ENCODE results near the gene TCF25. TPM values are rescaled to one million over a fixed set of nuclear protein-coding genes. Genes with fewer than 3 reads are reported as not detected.
"Not testable (repeated sequence)": the region's sequence is repeated elsewhere in the genome, so short reads cannot be mapped to it uniquely, and the experiment has no call there.

TCF25 gene
- total RNA-seq, 8 experiments from 2014 or later = 94.7 to 213 (median 143) TPM

DNA sequence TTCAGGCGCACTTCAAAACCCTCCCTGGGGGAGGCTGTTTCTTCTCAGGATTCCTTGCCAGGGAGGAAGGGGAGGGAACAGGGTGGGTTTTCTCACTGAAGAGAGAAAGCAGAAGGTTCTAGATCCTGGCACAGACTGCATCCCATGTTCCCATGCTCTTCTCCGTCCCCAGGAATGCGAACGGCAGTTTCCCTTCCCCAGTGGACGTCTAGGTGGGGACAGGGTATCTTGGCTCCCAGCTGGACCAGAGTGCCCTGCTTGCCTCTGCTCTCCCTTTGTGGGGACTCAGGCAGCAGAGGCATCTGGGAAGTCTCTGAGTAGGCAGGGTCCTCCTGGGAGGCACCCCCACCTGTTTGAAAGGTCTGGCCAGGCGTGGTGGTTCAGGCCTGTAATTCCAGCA, 3.0 kb upstream of the TCF25 start:
- Histone ChIP-seq H3K4me1 (replicated peaks in 1 of 2) (peaks cover 11 to 13% of the 10 kb centered on the region in 2 donors), H3K4me3 (no peak overlapping the region), H3K27ac (no peak overlapping the region)
- in situ Hi-C loops (cut with MboI; ENCODE audit: low pct_unique_long_range_greater_than_20kb in 2 of 9, low sequenced_read_pairs in 9 of 9, unreplicated experiment in 9 of 9) = no loop called here
- 92 to 100% (median 100%) methylated on average over 1 to 2 of the region's 6 CpGs; no CpG with 5 or more reads in 7 of the 10 experiments for WGBS, 10 experiments
- no peak for ATAC-seq (replicated peaks in 6 of 8)

DNA sequence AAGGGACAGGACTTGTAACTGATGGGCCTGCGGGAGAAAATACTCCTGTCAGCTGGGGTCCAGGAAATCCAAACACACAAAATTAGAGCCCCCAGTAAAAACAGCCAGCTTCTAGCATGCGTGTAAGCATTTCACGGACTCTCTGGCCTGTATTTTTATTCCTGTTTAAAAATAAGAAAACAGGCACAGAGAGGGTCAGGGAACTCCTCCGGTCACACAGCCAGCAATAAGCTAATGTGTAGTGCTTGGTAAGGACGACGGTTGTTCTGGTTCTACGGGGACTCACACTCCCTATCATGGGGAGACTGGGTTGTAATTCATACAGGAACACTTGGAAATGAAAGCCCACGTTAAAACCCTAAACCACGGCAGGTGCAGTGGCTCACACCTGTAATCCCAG, 1.5 kb upstream of the TCF25 start:
- in situ Hi-C loops (cut with MboI; ENCODE audit: low pct_unique_long_range_greater_than_20kb in 2 of 9, low sequenced_read_pairs in 9 of 9, unreplicated experiment in 9 of 9) = no loop called here
- Histone ChIP-seq H3K27ac (no peak overlapping the region), H3K4me1 (replicated peaks in 1 of 2) (peaks cover 11 to 13% of the 10 kb centered on the region in 2 donors), H3K4me3 (no peak overlapping the region)
- no peak for ATAC-seq (replicated peaks in 6 of 8)
- WGBS, 10 experiments = 87 to 100% (median 97%) methylated on average over 2 to 8 of the region's 9 CpGs; no CpG with 5 or more reads in 6 of the 10 experiments

DNA sequence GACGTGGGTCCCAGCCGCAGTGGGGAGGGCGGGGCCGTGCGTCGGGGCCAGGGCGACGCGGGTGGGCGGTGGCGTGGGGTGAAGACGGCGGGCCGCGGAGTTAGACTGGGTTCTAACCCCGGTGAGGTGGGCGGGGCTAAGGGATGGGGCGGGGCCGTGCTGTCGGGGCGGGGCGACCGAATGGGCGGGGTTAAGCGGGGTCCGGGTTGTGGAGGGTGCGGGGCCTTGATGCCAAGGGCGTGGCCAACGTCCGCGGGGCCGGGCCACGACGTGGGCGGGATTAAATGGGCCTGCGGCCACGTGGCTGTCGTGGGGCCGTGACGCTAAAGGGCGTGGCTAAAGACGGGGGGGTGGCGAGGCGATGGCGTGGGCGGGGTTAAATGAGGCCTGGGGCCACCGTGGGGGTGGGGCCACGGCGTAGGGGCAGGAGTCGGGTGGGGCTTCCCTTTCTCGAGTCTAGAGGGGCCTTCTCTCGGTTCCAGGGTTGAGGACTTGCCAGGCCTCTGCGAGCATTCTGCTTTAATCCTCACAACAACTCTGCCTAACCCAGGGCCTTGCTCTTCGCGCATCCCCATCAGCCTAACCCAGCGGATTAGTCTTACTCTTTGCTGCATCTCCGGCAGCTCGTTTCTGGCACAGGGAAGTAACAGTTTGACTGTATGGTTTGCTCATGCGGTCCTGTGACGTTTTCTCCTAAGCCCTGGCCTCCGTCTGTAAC, 739 bp downstream of the TCF25 start:
- in situ Hi-C loops (cut with MboI; ENCODE audit: low pct_unique_long_range_greater_than_20kb in 2 of 9, low sequenced_read_pairs in 9 of 9, unreplicated experiment in 9 of 9) = no loop called here
- H3K4me1 ChIP-seq (replicated peaks in 1 of 2) = peaks cover 11 to 13% of the 10 kb centered on the region in 2 donors

DNA sequence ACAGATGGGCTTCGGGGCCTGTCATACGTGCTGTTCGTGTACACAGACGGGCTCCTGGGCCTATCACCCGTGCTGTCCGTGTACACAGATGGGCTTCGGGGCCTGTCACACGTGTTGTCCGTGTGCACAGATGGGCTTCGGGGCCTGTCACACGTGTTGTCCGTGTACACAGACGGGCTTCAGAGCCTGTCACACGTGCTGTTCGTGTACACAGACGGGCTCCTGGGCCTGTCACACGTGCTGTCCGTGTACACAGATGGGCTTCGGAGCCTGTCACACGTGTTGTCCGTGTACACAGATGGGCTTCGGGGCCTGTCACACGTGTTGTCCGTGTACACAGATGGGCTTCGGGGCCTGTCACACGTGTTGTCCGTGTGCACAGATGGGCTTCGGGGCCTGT, 5.7 kb downstream of the TCF25 start:
- in situ Hi-C loops (cut with MboI; ENCODE audit: low pct_unique_long_range_greater_than_20kb in 2 of 9, low sequenced_read_pairs in 9 of 9, unreplicated experiment in 9 of 9); H3K4me3 ChIP-seq; H3K4me1 ChIP-seq (replicated peaks in 1 of 2); ATAC-seq (replicated peaks in 6 of 8); H3K27ac ChIP-seq: not testable (repeated sequence)
- WGBS, 10 experiments = 83 to 100% (median 98%) methylated on average over 5 to 8 of the region's 28 CpGs; no CpG with 5 or more reads in 6 of the 10 experiments

More for the DNA sequence above, 739 bp downstream of the TCF25 start:
- peak; percentile 72 to 88 (median 84) for ATAC-seq (replicated peaks in 6 of 8)
- peak overlapping the region; percentile 99 for H3K27ac ChIP-seq
- peak overlapping the region; percentile 85 to 99 (median 92) for H3K4me3 ChIP-seq
- 0 to 80% (median 33%) methylated on average over 1 to 6 of the region's 61 CpGs; no CpG with 5 or more reads in 2 of the 10 experiments for WGBS, 10 experiments

DNA sequence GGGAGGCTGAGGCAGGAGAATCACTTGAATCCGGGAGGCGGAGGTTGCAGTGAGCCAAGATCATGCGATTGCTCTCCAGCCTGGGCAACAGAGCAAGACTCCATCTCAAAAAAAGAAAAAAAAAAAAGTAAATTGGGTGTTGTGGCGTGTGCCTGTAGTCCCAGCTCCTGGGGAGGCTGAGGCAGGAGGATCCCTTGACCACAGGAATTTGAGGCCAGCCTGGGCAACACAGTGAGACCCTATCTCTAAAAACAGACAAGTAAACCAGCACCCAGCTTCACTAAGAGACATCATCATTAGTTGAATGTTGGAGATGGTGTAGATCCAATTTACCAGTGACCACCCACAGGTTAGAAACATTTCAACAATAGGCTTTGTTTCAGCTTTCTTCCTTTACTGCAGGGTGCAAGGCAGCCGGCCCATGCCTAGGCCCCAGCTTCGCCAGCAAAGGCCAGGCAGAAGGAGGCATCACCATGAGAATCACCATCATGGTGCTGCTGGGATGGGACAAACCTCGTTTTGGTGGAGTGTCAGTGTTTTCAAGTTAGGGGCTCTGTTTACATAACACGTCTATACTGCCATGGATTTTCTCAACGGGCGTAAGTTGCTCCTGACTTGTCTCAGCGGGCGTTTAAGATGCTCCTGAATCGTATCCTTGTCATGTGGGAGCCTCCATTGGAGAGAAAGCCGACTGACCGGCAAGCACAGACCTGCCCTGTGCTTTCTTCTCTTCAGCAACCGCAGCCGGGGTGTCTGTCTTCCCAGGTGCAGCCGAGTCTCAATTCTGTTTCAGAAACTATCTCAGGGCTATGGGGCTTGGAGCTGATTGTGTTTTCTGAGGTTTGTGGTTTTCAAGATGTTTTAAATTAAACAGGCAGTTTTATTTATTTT, 7.3 kb downstream of the TCF25 start:
- in situ Hi-C loops (cut with MboI; ENCODE audit: low pct_unique_long_range_greater_than_20kb in 2 of 9, low sequenced_read_pairs in 9 of 9, unreplicated experiment in 9 of 9) = no loop called here
- H3K4me3 ChIP-seq = no peak overlapping the region
- no peak for ATAC-seq (replicated peaks in 6 of 8)
- H3K27ac ChIP-seq = no peak overlapping the region
- no peaks in the 10 kb centered on the region for H3K4me1 ChIP-seq (replicated peaks in 1 of 2)
- 80 to 100% (median 90%) methylated on average over 1 to 9 of the region's 18 CpGs; no CpG with 5 or more reads in 1 of the 10 experiments for WGBS, 10 experiments

DNA sequence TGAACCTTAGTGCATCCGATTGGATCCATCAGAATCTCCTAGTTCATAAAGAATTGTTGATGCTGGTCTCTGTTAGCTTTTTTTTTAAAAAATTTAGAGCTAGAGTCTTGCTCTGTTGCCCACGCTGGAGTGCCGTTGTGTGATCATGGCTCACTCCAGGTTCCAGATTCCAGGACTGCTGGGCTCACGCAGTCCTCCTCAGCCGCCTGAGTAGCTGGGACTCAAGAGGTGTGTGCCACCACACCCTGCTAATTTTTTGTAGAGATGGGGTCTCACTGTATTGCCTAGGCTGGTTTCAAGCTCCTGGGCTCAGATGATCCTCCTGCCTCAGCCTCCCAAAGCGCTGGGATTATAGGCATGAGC, 8.0 kb downstream of the TCF25 start:
- Histone ChIP-seq H3K27ac (no peak overlapping the region), H3K4me3 (no peak overlapping the region), H3K4me1 (replicated peaks in 1 of 2) (no peaks in the 10 kb centered on the region)
- in situ Hi-C loops (cut with MboI; ENCODE audit: low pct_unique_long_range_greater_than_20kb in 2 of 9, low sequenced_read_pairs in 9 of 9, unreplicated experiment in 9 of 9) = no loop called here
- no peak for ATAC-seq (replicated peaks in 6 of 8)
- WGBS, 10 experiments = 50 to 100% (median 91%) methylated on average over 1 to 5 of the region's 6 CpGs; no CpG with 5 or more reads in 4 of the 10 experiments

DNA sequence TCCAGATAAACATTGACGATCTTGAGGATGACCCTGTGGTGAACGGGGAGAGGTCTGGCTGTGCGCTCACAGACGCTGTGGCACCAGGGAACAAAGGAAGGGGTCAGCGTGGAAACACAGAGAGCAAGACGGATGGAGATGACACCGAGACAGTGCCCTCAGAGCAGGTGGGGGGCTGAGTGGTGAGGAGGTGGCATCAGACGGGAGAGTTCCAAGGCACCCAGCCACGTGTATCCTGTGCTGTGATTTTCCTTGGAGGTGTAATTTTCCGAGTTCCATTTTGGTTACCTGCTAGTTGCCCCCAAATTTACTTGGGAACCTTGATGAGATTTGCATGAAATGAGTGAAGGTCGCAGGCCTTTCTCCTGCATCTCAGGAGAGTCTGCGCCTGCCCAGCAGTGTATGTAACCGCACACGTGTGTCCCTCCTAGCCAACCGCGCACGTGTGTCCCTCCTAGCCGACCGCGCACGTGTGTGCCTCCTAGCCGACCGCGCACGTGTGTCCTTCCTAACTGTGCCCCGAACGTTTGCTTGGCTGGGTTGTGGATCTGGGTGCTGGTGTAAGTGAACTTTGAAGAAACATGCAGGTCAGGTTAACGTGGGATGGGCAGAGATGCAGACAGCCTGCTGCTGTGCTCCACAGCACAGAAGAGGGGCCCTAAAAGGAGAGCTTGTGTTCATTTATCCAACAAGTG, 10.1 kb downstream of the TCF25 start:
- ATAC-seq (replicated peaks in 6 of 8) = no peak
- Histone ChIP-seq H3K4me3 (no peak overlapping the region), H3K27ac (no peak overlapping the region), H3K4me1 (replicated peaks in 1 of 2) (no peaks in the 10 kb centered on the region)
- WGBS, 10 experiments = 83 to 100% (median 97%) methylated on average over 1 to 17 of the region's 28 CpGs; no CpG with 5 or more reads in 5 of the 10 experiments
- in situ Hi-C loops (cut with MboI; ENCODE audit: low pct_unique_long_range_greater_than_20kb in 2 of 9, low sequenced_read_pairs in 9 of 9, unreplicated experiment in 9 of 9) = no loop called here

DNA sequence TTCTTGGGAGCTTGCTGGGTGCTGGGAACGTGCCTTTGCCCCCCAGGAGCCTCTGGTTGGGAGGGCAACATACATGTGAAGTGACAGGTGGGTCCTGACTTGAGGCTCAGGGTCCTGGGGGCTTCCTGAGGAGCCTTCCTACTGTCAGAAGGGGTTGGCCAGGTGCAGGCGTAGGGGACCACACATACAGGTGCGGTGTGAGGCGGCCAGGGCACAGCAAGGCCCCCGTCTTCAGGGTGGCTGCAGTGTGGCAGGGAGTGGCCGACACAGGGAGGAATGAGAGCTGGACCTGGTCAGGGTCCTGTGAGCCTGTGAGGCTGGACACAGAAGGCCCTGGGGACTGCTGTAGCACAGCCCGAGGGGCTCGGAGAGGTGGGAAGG, 10.6 kb downstream of the TCF25 start:
- Histone ChIP-seq H3K27ac (no peak overlapping the region), H3K4me1 (replicated peaks in 1 of 2) (no peaks in the 10 kb centered on the region), H3K4me3 (no peak overlapping the region)
- ATAC-seq (replicated peaks in 6 of 8) = no peak
- in situ Hi-C loops (cut with MboI; ENCODE audit: low pct_unique_long_range_greater_than_20kb in 2 of 9, low sequenced_read_pairs in 9 of 9, unreplicated experiment in 9 of 9) = no loop called here
- 90 to 100% (median 100%) methylated on average over 1 to 2 of the region's 8 CpGs; no CpG with 5 or more reads in 3 of the 10 experiments for whole genome bisulfite sequencing, 10 experiments

DNA sequence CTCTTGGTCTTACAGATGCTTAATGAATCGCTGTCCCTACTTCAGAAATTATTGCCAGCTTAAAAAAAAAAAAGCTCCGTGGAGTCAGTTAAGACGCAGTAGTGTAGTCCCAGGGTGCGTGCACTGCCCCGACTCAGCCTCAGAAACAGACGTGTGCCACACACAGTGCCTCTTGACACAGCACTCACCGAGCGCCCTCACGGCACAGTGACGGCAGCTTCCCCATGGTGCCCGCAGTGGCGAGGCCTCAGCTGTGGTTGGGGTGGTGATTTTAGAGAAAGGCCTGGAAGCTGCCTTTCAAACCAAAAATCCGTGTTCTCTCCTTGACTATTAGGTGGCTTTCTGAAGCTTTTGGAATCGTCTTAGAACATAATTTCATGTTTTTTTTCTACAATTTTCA, 13.9 kb downstream of the TCF25 start:
- WGBS, 10 experiments = 98 to 100% (median 100%) methylated on average over 1 to 10 of the region's 14 CpGs; no CpG with 5 or more reads in 4 of the 10 experiments
- H3K4me1 ChIP-seq (replicated peaks in 1 of 2) = no peaks in the 10 kb centered on the region
- in situ Hi-C loops (cut with MboI; ENCODE audit: low pct_unique_long_range_greater_than_20kb in 2 of 9, low sequenced_read_pairs in 9 of 9, unreplicated experiment in 9 of 9) = no loop called here
- no peak overlapping the region for H3K27ac ChIP-seq
- ATAC-seq (replicated peaks in 6 of 8) = no peak
- H3K4me3 ChIP-seq = no peak overlapping the region

DNA sequence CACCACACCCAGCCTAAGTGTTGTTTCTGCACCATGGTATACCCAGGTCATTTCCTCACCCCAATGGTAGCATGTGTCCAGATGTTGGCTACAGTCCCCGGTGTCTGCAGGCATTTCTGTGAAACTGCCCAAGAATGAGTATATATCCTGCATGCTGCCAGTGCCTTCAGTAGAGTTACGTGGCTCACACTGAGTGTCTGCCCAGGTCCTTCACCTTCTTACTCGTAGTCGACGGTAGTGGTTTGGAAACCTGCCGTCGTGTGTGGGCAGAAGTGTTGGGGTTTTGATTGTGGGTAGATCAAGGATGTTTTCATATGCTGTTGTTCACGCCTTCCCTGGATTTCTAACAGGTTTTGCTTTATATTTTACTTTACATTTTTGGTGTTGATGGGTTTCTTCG, 16.8 kb downstream of the TCF25 start:
- H3K4me1 ChIP-seq (replicated peaks in 1 of 2) = no peaks in the 10 kb centered on the region
- 9 to 100% (median 89%) methylated on average over 1 to 8 of the region's 9 CpGs; no CpG with 5 or more reads in 2 of the 10 experiments for WGBS, 10 experiments
- no peak overlapping the region for H3K27ac ChIP-seq
- ATAC-seq (replicated peaks in 6 of 8) = no peak
- no peak overlapping the region for H3K4me3 ChIP-seq
- in situ Hi-C loops (cut with MboI; ENCODE audit: low pct_unique_long_range_greater_than_20kb in 2 of 9, low sequenced_read_pairs in 9 of 9, unreplicated experiment in 9 of 9) = no loop called here

DNA sequence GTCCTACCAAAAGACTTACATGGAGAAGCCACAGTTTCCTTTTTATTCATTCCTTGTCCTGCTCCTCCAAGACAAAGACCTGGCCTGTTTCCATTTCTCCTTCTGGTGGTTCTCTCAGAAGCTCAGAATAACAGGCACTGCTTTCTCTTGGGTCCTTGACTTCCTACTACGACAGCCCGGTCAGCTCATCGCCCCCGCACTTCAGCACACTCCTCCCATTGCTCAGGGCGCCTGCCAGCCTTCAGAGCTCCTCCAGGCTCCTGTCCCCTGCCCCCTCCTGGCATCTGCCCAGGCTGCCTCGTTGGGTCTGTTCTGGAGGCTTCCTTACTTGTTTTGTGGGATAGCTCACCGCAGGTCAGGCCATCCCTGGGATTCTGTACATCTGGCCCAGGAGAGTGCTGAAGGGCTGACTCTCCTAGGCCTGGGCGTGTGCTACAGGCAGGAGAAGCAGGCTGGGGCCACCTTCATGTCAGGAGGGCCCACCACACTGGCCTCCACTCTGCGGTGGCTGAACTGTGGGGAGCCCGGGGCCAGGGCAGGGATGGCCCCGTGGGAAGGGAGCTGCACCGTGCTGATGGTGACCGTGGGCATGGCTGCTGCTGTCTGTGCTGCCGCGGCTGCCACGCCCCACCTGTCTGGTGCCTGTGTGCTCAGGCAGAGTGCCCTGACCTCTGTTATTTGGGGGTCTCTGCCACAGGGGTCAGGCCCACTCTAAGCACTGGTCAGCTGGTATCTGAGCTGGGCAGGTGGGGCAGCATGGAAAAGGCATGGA, 17.7 kb downstream of the TCF25 start:
- peak in 3 of 8 experiments; percentile 12 to 24 (median 16) for ATAC-seq (replicated peaks in 6 of 8)
- WGBS, 10 experiments = 80 to 100% (median 94%) methylated on average over 1 to 7 of the region's 16 CpGs; no CpG with 5 or more reads in 4 of the 10 experiments
- H3K4me1 ChIP-seq (replicated peaks in 1 of 2) = no peaks in the 10 kb centered on the region
- H3K4me3 ChIP-seq = no peak overlapping the region
- in situ Hi-C loops (cut with MboI; ENCODE audit: low pct_unique_long_range_greater_than_20kb in 2 of 9, low sequenced_read_pairs in 9 of 9, unreplicated experiment in 9 of 9) = no loop called here
- no peak overlapping the region for H3K27ac ChIP-seq

DNA sequence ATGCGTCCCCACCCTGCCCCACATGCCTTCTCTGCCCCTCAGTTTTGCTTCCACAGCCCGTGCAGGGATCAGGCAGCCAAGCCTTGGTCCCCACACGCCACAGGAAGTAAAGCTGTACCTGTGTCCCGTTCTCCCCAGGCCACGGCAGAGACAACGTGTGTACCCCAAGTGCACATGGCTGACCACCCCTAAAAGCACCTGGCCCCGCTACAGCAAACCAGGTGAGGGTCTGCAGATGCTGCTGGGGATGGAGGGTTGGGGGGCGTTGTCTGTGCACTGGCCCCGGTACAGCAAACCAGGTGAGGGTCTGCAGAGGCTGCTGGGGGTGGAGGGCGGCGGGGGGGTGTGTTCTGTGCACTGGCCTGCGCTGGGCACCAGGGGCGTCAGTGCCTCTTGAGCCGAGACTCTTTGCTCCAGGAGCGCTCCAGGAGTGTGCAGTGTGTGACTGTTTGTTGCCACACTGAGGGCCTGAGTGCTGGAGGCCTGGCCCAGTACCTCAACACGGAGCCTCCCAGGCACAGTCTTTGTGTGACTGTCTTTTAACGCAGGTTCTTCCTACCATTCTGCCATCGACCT, 18.8 kb downstream of the TCF25 start:
- H3K27ac ChIP-seq = no peak overlapping the region
- H3K4me3 ChIP-seq = no peak overlapping the region
- WGBS, 10 experiments = 40 to 100% (median 80%) methylated on average over 1 to 9 of the region's 18 CpGs; no CpG with 5 or more reads in 5 of the 10 experiments
- no peaks in the 10 kb centered on the region for H3K4me1 ChIP-seq (replicated peaks in 1 of 2)
- in situ Hi-C loops (cut with MboI; ENCODE audit: low pct_unique_long_range_greater_than_20kb in 2 of 9, low sequenced_read_pairs in 9 of 9, unreplicated experiment in 9 of 9) = no loop called here
- peak in 4 of 8 experiments; percentile 14 to 23 (median 20) for ATAC-seq (replicated peaks in 6 of 8)

Data from motor neuron (in vitro differentiated cells).